WTC11 (cell line): ENCODE measurements around the gene FGD3.

Experiments used
- CTCF ChIP-seq: fragments of 200-600 bp; IDR thresholded peaks from 2 replicates; pipeline ENCODE4 v1.8.0; 2022; ENCODE audit warnings: antibody characterized with exemption
- ELF4 ChIP-seq: sonication (generic); formaldehyde crosslinking; IDR thresholded peaks from 2 replicates; pipeline ENCODE4 v1.8.1; 2022; ENCODE audit warnings: low read depth, mild to moderate bottlenecking, moderate library complexity, missing genetic modification reagents
- ETV6 ChIP-seq: sonication (generic); formaldehyde crosslinking; IDR thresholded peaks from 2 replicates; pipeline ENCODE4 v1.8.1; 2022; ENCODE audit warnings: mild to moderate bottlenecking, missing genetic modification reagents
- IRF1 ChIP-seq: sonication (generic); formaldehyde crosslinking; IDR thresholded peaks from 2 replicates; pipeline ENCODE4 v1.8.0; 2023; ENCODE audit warnings: missing genetic modification reagents
- MAX ChIP-seq: sonication (generic); formaldehyde crosslinking; IDR thresholded peaks from 2 replicates; pipeline ENCODE4 v1.8.0; 2022; ENCODE audit warnings: mild to moderate bottlenecking, missing genetic modification reagents
- RELA ChIP-seq: sonication (generic); formaldehyde crosslinking; IDR thresholded peaks from 2 replicates; pipeline ENCODE4 v1.8.1; 2022; ENCODE audit warnings: missing genetic modification reagents, mild to moderate bottlenecking, borderline replicate concordance
- ZSCAN18 ChIP-seq: fragments of 250-450 bp; sonication (Bioruptor Pico); IDR thresholded peaks from 2 replicates; pipeline ENCODE4 v2.1.2; 2022; ENCODE audit warnings: mild to moderate bottlenecking, moderate library complexity
- TF ChIP-seq, protein P1 (sequence below): sonication (generic); formaldehyde crosslinking; IDR thresholded peaks from 2 replicates; pipeline ENCODE4 v1.8.1; 2022; ENCODE audit warnings: low read depth, mild to moderate bottlenecking, moderate library complexity, missing genetic modification reagents, borderline replicate concordance
- TF ChIP-seq, protein P2 (sequence below): sonication (generic); formaldehyde crosslinking; IDR thresholded peaks from 2 replicates; pipeline ENCODE4 v1.8.1; 2023; ENCODE audit warnings: mild to moderate bottlenecking, missing genetic modification reagents, moderate library complexity

DNA sequence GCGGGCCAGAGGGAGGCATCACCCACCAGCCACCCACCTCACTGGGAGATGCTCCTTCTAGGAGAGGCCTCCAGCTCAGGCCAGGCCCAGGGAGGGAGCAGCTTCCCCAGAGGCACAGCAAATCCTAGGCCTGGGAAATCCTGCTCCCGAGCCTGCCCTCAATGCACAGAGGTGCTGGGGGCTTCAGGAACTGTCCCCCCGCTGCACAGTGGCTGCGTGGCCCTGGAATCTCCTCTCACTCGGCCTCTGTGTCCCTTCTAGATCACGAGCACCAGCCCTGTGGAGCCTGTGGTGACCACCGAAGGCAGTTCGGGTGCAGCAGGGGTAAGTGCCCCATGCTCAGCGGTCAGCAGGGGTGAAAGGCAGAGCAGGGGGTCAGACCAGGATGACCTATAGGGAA lies 74.7 kb downstream of the FGD3 start:
- TF ChIP-seq CTCF (no peak), RELA (CRISPR knock-in tag) (no peak), IRF1 (CRISPR knock-in tag) (no peak), ETV6 (CRISPR knock-in tag) (no peak), MAX (CRISPR knock-in tag) (no peak), ELF4 (CRISPR knock-in tag) (no peak), ZSCAN18 (CRISPR knock-in tag) (no peak)
- TF ChIP-seq, protein P1, sequence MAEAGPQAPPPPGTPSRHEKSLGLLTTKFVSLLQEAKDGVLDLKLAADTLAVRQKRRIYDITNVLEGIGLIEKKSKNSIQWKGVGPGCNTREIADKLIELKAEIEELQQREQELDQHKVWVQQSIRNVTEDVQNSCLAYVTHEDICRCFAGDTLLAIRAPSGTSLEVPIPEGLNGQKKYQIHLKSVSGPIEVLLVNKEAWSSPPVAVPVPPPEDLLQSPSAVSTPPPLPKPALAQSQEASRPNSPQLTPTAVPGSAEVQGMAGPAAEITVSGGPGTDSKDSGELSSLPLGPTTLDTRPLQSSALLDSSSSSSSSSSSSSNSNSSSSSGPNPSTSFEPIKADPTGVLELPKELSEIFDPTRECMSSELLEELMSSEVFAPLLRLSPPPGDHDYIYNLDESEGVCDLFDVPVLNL (CRISPR knock-in tag) = no peak
- TF ChIP-seq, protein P2, sequence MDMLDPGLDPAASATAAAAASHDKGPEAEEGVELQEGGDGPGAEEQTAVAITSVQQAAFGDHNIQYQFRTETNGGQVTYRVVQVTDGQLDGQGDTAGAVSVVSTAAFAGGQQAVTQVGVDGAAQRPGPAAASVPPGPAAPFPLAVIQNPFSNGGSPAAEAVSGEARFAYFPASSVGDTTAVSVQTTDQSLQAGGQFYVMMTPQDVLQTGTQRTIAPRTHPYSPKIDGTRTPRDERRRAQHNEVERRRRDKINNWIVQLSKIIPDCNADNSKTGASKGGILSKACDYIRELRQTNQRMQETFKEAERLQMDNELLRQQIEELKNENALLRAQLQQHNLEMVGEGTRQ (CRISPR knock-in tag) = no peak
